Naive thymus-derived CD4-positive, alpha-beta T cell (primary cell): Measurements from ENCODE around the gene DLG2. TPM values are rescaled to one million over a fixed set of nuclear protein-coding genes. Genes with fewer than 3 reads are reported as not detected.

Experiments
- ATAC-seq: fragments of 150-1000 bp; cut with Tn5 transposase; 2 replicates; pipeline ENCODE4 v1.10.0; 2021; ENCODE audit warnings: mild to moderate bottlenecking, moderate library complexity
- CTCF ChIA-PET: fragments of 350-600 bp; sonication (Branson Sonifier 250); formaldehyde crosslinking; loops from one replicate; lab custom pipeline; 2021; ENCODE audit warnings: antibody characterized with exemption; lab: Charles Lee
- POLR2A ChIA-PET: fragments of 350-600 bp; sonication (Branson Sonifier 250); formaldehyde crosslinking; loops from one replicate; lab custom pipeline; 2021; ENCODE audit warnings: antibody characterized with exemption, inconsistent platforms; lab: Charles Lee
- DNase-seq, 9 donors: peaks; one replicate each; pipeline versions ENCODE4 v3.0.0 to v3.0.0-alpha.2; 2020 to 2022; ENCODE audit warnings: mixed read lengths in 1 of 9
- H3K27ac ChIP-seq: one replicate; pipeline ENCODE4 v1.7.0; 2013; ENCODE audit warnings: mild to moderate bottlenecking, low read depth, low read length, moderate library complexity
- H3K27me3 ChIP-seq, 2 donors: one replicate each; pipeline ENCODE4 v1.7.0; 2013; ENCODE audit warnings: low read length in 2 of 2, mild to moderate bottlenecking in 2 of 2, moderate library complexity in 2 of 2; ENCODE audit not compliant: control insufficient read depth in 2 of 2, insufficient read depth in 2 of 2
- H3K36me3 ChIP-seq, 3 experiments: 1 replicate in 2 of 3; 2 replicates in 1 of 3; pipeline ENCODE4 v1.7.0; 2013; ENCODE audit warnings: low read length in 3 of 3, mild to moderate bottlenecking in 3 of 3, moderate library complexity in 1 of 3; ENCODE audit not compliant: insufficient read depth in 3 of 3, control insufficient read depth in 2 of 3
- H3K4me1 ChIP-seq, 2 donors: one replicate each; pipeline ENCODE4 v1.7.0; 2013; ENCODE audit warnings: low read length in 2 of 2, mild to moderate bottlenecking in 2 of 2, moderate library complexity in 1 of 2; ENCODE audit not compliant: control insufficient read depth in 2 of 2, insufficient read depth in 2 of 2
- H3K4me3 ChIP-seq: 2 replicates; pipeline ENCODE4 v1.7.0; 2013; ENCODE audit warnings: mild to moderate bottlenecking, low read length
- H3K9me3 ChIP-seq, 3 experiments: 1 replicate in 2 of 3; 2 replicates in 1 of 3; pipeline ENCODE4 v1.7.0; 2013; ENCODE audit warnings: low read length in 3 of 3; ENCODE audit not compliant: control insufficient read depth in 2 of 3
- H3K27ac Mint-ChIP-seq, 9 donors: one replicate each; pipeline ENCODE4 v1.8.0; 2020 to 2022; ENCODE audit warnings: mixed read lengths in 9 of 9, mild to moderate bottlenecking in 8 of 9, moderate library complexity in 5 of 9, inconsistent platforms in 2 of 9
- H3K27me3 Mint-ChIP-seq, 5 donors: one replicate each; pipeline ENCODE4 v1.8.0; 2021 to 2022; ENCODE audit warnings: mixed read lengths in 5 of 5, mild to moderate bottlenecking in 1 of 5
- H3K36me3 Mint-ChIP-seq, 5 donors: one replicate each; pipeline ENCODE4 v1.8.0; 2020 to 2022; ENCODE audit warnings: mixed read lengths in 5 of 5, mild to moderate bottlenecking in 3 of 5, inconsistent platforms in 1 of 5
- H3K4me1 Mint-ChIP-seq, 7 donors: one replicate each; pipeline ENCODE4 v1.8.0; 2020 to 2022; ENCODE audit warnings: mixed read lengths in 7 of 7, mild to moderate bottlenecking in 3 of 7, inconsistent platforms in 1 of 7
- H3K4me3 Mint-ChIP-seq, 10 donors: one replicate each; pipeline ENCODE4 v1.8.0; 2020 to 2022; ENCODE audit warnings: mild to moderate bottlenecking in 10 of 10, mixed read lengths in 10 of 10, moderate library complexity in 6 of 10, inconsistent platforms in 2 of 10
- H3K9me3 Mint-ChIP-seq, 11 donors: one replicate each; pipeline ENCODE4 v1.8.0; 2020 to 2022; ENCODE audit warnings: mixed read lengths in 11 of 11, mild to moderate bottlenecking in 4 of 11, inconsistent platforms in 1 of 11, moderate library complexity in 1 of 11
- intact Hi-C, 2 donors: fragments of 100-400 bp; cut with micrococcal nuclease; formaldehyde crosslinking; loops; one replicate each; pipeline ENCODE4 v1.15.1; 2023
- polyA plus RNA-seq, 2 donors: library from polyadenylated mRNA; unstranded; fragments of 300-500 nt; fragmentation: Illumina TruSeq; gene quantifications; one replicate each; pipeline ENCODE4 v1.2.3, GENCODE V29; 2021
- total RNA-seq, 6 experiments: library from RNA in 5 of 6; stranded (reverse) in 5 of 6; gene quantifications; 1 replicate in 5 of 6; 2 replicates in 1 of 6; pipeline ENCODE4 v1.2.3 and lab custom pipeline; 2021 to 2026

Gene DLG2
- total and polyA plus RNA-seq, 7 experiments from 2014 or later = 0.64 to 6.1 (median 3.7) TPM

- Histone ChIP-seq H3K4me1 (no peaks in the 10 kb centered on the region), H3K9me3 (no peaks in the 10 kb centered on the region), H3K27ac (no peak overlapping the region), H3K36me3 (no peaks in the 10 kb centered on the region), H3K27me3 (no peaks in the 10 kb centered on the region), H3K4me3 (no peak overlapping the region)
- no peak for ATAC-seq
- Mint-ChIP-seq H3K27ac (no peak overlapping the region), H3K4me1 (peaks cover 0 to 2% (median 0%) of the 10 kb centered on the region in 7 donors), H3K27me3 (no peaks in the 10 kb centered on the region), H3K36me3 (no peaks in the 10 kb centered on the region), H3K9me3 (peaks cover 6 to 52% (median 21%) of the 10 kb centered on the region in 11 donors), H3K4me3 (no peak overlapping the region)
- DNase-seq = no peak
- POLR2A ChIA-PET = no interaction called here
- CTCF ChIA-PET = no interaction called here
- intact Hi-C loops = no loop called here
These were observed 493.5 kb downstream of the DLG2 start for GRCh38 chr11:85133636-85134035.

GRCh38 chr11:85132851-85133585, 494.1 kb downstream of the DLG2 start:
- DNase-seq (no peak), ATAC-seq (no peak)
- Mint-ChIP-seq H3K9me3 (peaks cover 3 to 52% (median 18%) of the 10 kb centered on the region in 11 donors), H3K27me3 (no peaks in the 10 kb centered on the region), H3K36me3 (no peaks in the 10 kb centered on the region), H3K4me1 (peaks cover 0 to 2% (median 0%) of the 10 kb centered on the region in 7 donors), H3K27ac (no peak overlapping the region), H3K4me3 (no peak overlapping the region)
- no peaks in the 10 kb centered on the region for H3K4me1 ChIP-seq
- H3K27me3 ChIP-seq = no peaks in the 10 kb centered on the region
- H3K27ac ChIP-seq = no peak overlapping the region
- H3K4me3 ChIP-seq = no peak overlapping the region
- H3K9me3 ChIP-seq = no peaks in the 10 kb centered on the region
- intact Hi-C loops = no loop called here
- POLR2A ChIA-PET = no interaction called here
- CTCF ChIA-PET = no interaction called here
- H3K36me3 ChIP-seq = no peaks in the 10 kb centered on the region

GRCh38 chr11:85127349-85127748, 499.8 kb downstream of the DLG2 start:
- intact Hi-C loops = no loop called here
- H3K36me3 ChIP-seq = no peaks in the 10 kb centered on the region
- Mint-ChIP-seq H3K27ac (no peak overlapping the region), H3K36me3 (no peaks in the 10 kb centered on the region), H3K4me3 (no peak overlapping the region), H3K27me3 (no peaks in the 10 kb centered on the region), H3K4me1 (no peaks in the 10 kb centered on the region), H3K9me3 (peaks cover 9 to 58% (median 19%) of the 10 kb centered on the region in 11 donors)
- no peaks in the 10 kb centered on the region for H3K27me3 ChIP-seq
- ATAC-seq = no peak
- DNase-seq = no peak
- peaks cover 0 to 3% (median 0%) of the 10 kb centered on the region in 3 experiments for H3K9me3 ChIP-seq
- ChIA-PET CTCF (interaction anchor here (0.6 kb wide), 1 partner anchor 28 kb away, joined by 3 read pairs; no protein-coding TSS in a partner anchor), POLR2A (no interaction called here)
- H3K4me1 ChIP-seq = no peaks in the 10 kb centered on the region
- H3K27ac ChIP-seq = no peak overlapping the region
- H3K4me3 ChIP-seq = no peak overlapping the region

- intact Hi-C loops = no loop called here
- Mint-ChIP-seq H3K4me1 (no peaks in the 10 kb centered on the region), H3K9me3 (peaks cover 11 to 54% (median 23%) of the 10 kb centered on the region in 11 donors), H3K27ac (no peak overlapping the region), H3K36me3 (no peaks in the 10 kb centered on the region), H3K27me3 (no peaks in the 10 kb centered on the region), H3K4me3 (no peak overlapping the region)
- no peaks in the 10 kb centered on the region for H3K4me1 ChIP-seq
- ATAC-seq (no peak), DNase-seq (no peak)
- H3K27me3 ChIP-seq = no peaks in the 10 kb centered on the region
- H3K9me3 ChIP-seq = peaks cover 0 to 7% (median 0%) of the 10 kb centered on the region in 3 experiments
- H3K27ac ChIP-seq = no peak overlapping the region
- ChIA-PET CTCF (no interaction called here), POLR2A (no interaction called here)
- no peak overlapping the region for H3K4me3 ChIP-seq
- H3K36me3 ChIP-seq = no peaks in the 10 kb centered on the region
These were observed 503.4 kb downstream of the DLG2 start for GRCh38 chr11:85123752-85124231.

GRCh38 chr11:85118151-85118550, 509.0 kb downstream of the DLG2 start:
- DNase-seq (no peak), ATAC-seq (no peak)
- H3K9me3 ChIP-seq = peaks cover 0 to 11% (median 0%) of the 10 kb centered on the region in 3 experiments
- no peaks in the 10 kb centered on the region for H3K36me3 ChIP-seq
- CTCF ChIA-PET = no interaction called here
- H3K27me3 ChIP-seq = no peaks in the 10 kb centered on the region
- no peaks in the 10 kb centered on the region for H3K36me3 Mint-ChIP-seq
- H3K4me1 ChIP-seq = no peaks in the 10 kb centered on the region
- H3K27ac ChIP-seq = no peak overlapping the region
- no peak overlapping the region for H3K4me3 ChIP-seq
- H3K4me1 Mint-ChIP-seq = no peaks in the 10 kb centered on the region
- POLR2A ChIA-PET = no interaction called here
- H3K9me3 Mint-ChIP-seq = peaks cover 4 to 48% (median 17%) of the 10 kb centered on the region in 11 donors
- intact Hi-C loops = no loop called here
- no peak overlapping the region for H3K27ac Mint-ChIP-seq
- H3K4me3 Mint-ChIP-seq = no peak overlapping the region
- no peaks in the 10 kb centered on the region for H3K27me3 Mint-ChIP-seq

- peaks cover 0 to 10% (median 0%) of the 10 kb centered on the region in 3 experiments for H3K9me3 ChIP-seq
- DNase-seq (no peak), ATAC-seq (no peak)
- intact Hi-C loops = no loop called here
- peaks cover 4 to 39% (median 9%) of the 10 kb centered on the region in 11 donors for H3K9me3 Mint-ChIP-seq
- ChIA-PET CTCF (no interaction called here), POLR2A (no interaction called here)
- no peaks in the 10 kb centered on the region for H3K27me3 ChIP-seq
- H3K4me3 ChIP-seq = no peak overlapping the region
- H3K27ac Mint-ChIP-seq = no peak overlapping the region
- H3K4me1 Mint-ChIP-seq = no peaks in the 10 kb centered on the region
- no peaks in the 10 kb centered on the region for H3K27me3 Mint-ChIP-seq
- no peaks in the 10 kb centered on the region for H3K4me1 ChIP-seq
- no peak overlapping the region for H3K27ac ChIP-seq
- no peaks in the 10 kb centered on the region for H3K36me3 ChIP-seq
- no peak overlapping the region for H3K4me3 Mint-ChIP-seq
- H3K36me3 Mint-ChIP-seq = no peaks in the 10 kb centered on the region
These were observed 511.3 kb downstream of the DLG2 start for GRCh38 chr11:85115798-85116197.

GRCh38 chr11:85114786-85115185, 512.4 kb downstream of the DLG2 start:
- peaks cover 3 to 37% (median 11%) of the 10 kb centered on the region in 11 donors for H3K9me3 Mint-ChIP-seq
- H3K36me3 Mint-ChIP-seq = no peaks in the 10 kb centered on the region

More at GRCh38 chr11:85114786-85115185, 512.4 kb downstream of the DLG2 start:
- ChIA-PET POLR2A (no interaction called here), CTCF (no interaction called here)
- no peaks in the 10 kb centered on the region for H3K27me3 Mint-ChIP-seq
- H3K4me1 ChIP-seq = no peaks in the 10 kb centered on the region
- no peak overlapping the region for H3K27ac ChIP-seq
- H3K4me3 ChIP-seq = no peak overlapping the region
- ATAC-seq = no peak
- no peaks in the 10 kb centered on the region for H3K36me3 ChIP-seq
- no peak for DNase-seq
- H3K27ac Mint-ChIP-seq = no peak overlapping the region
- peaks cover 0 to 10% (median 0%) of the 10 kb centered on the region in 3 experiments for H3K9me3 ChIP-seq
- H3K4me3 Mint-ChIP-seq = no peak overlapping the region
- intact Hi-C loops = no loop called here
- no peaks in the 10 kb centered on the region for H3K27me3 ChIP-seq
- H3K4me1 Mint-ChIP-seq = peaks cover 0 to 4% (median 0%) of the 10 kb centered on the region in 7 donors
